Measurements from ENCODE around the gene ARID3B. TPM values are rescaled to one million over a fixed set of nuclear protein-coding genes. Genes with fewer than 3 reads are reported as not detected.

The ARID3B gene
- total RNA-seq, 1 donor from 2014 or later: 70.0 TPM

DNA sequence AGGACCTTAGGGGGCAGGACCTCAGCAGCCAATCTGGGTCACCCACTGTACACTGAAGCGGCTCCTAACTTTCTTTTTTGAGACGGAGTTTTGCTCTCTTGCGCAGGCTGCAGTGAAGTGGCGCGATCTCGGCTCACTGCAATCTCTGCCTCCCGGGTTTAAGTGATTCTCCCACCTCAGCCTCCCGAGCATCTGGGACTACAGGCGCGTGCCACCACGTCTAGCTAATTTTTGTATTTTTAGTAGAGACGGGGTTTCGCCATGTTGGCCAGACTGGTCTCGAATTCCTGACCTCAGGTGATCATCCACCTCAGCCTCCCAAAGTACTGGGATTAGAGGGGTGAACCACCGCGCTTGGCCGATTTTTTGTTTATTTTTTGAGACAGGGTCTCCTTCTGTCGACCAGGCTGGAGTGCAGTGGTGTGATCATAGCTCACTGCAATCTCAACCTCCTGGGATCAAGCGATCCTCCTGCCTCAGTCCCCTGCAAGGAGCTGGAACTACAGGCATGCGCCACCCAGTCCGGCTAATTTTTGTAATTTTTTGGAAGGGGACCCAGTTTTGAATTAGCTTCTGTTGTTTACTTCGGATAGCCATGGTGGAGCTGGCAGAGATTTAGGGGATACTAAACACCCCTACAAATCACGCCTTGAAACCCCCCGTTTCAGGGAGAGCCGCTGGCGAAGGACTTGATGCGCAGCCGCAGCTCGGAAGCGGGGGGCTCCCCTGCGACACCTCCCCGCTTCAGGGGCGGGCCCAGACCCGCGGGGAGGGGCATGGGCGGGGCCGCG is 73.1 kb downstream of the ARID3B start:
- H3K27me3 Mint-ChIP-seq (ENCODE audit: unreplicated experiment): peaks cover 25% of the 10 kb centered on the region
- peaks cover 14% of the 10 kb centered on the region for H3K36me3 Mint-ChIP-seq (ENCODE audit: low read depth, unreplicated experiment)
- peak overlapping the region; percentile 74 for H3K4me3 Mint-ChIP-seq (ENCODE audit: unreplicated experiment)
- peak; percentile 76 for DNase-seq (ENCODE audit: low spot score)
- H3K9me3 Mint-ChIP-seq (ENCODE audit: unreplicated experiment): no peaks in the 10 kb centered on the region
- TF ChIP-seq, protein P1, sequence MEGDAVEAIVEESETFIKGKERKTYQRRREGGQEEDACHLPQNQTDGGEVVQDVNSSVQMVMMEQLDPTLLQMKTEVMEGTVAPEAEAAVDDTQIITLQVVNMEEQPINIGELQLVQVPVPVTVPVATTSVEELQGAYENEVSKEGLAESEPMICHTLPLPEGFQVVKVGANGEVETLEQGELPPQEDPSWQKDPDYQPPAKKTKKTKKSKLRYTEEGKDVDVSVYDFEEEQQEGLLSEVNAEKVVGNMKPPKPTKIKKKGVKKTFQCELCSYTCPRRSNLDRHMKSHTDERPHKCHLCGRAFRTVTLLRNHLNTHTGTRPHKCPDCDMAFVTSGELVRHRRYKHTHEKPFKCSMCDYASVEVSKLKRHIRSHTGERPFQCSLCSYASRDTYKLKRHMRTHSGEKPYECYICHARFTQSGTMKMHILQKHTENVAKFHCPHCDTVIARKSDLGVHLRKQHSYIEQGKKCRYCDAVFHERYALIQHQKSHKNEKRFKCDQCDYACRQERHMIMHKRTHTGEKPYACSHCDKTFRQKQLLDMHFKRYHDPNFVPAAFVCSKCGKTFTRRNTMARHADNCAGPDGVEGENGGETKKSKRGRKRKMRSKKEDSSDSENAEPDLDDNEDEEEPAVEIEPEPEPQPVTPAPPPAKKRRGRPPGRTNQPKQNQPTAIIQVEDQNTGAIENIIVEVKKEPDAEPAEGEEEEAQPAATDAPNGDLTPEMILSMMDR (IDR thresholded peaks at IDR 0.05; ENCODE audit: unreplicated experiment): no peak
- no peak overlapping the region for H3K27ac Mint-ChIP-seq (ENCODE audit: unreplicated experiment)
- H3K4me1 Mint-ChIP-seq (ENCODE audit: unreplicated experiment): peaks cover 26% of the 10 kb centered on the region

DNA sequence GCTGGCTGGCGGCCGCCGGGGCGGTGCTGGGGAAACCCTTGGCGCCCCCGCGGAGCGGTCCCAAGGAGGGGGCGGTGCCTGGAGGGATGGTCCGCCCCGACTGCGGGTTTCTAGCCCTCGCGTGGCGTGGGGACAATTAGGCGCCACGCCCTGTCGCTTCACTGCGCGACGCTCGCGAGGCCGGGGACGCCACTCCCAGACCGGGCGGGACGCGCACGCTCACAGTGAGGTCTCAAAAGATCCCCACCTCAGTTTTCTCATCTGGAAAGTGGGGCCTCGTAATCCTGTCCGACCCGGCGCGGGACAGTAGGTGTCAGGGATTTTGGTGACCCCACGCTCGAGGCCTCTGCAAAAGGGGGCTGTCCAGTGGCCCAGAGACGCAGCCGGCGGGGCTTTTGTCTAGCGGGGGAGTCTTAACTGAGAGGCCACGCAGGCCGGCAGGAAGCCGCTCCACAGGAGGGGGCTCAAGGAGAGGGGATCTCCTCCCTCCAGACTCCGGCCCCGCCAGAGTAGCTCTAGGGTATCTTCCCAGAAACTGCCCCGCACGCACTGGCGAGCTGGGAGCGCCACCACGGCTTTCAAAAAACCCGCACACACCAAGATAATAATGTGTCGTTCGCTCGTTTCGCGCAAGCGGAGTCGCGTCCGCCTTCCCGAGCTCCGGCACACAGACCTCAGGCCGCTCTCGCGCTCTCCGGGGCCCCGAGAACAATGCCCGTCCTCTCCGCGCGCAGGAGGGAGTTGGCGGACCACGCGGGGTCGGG is 73.9 kb downstream of the ARID3B start:
- peak overlapping the region; percentile 85 for H3K27ac Mint-ChIP-seq (ENCODE audit: unreplicated experiment)
- no peaks in the 10 kb centered on the region for H3K9me3 Mint-ChIP-seq (ENCODE audit: unreplicated experiment)
- H3K4me1 Mint-ChIP-seq (ENCODE audit: unreplicated experiment): peaks cover 29% of the 10 kb centered on the region
- peak overlapping the region; percentile 94 for H3K4me3 Mint-ChIP-seq (ENCODE audit: unreplicated experiment)
- DNase-seq (ENCODE audit: low spot score): peak; percentile 59
- H3K36me3 Mint-ChIP-seq (ENCODE audit: low read depth, unreplicated experiment): peaks cover 15% of the 10 kb centered on the region
- H3K27me3 Mint-ChIP-seq (ENCODE audit: unreplicated experiment): peaks cover 23% of the 10 kb centered on the region
- TF ChIP-seq, protein P1 (IDR thresholded peaks at IDR 0.05; ENCODE audit: unreplicated experiment): no peak

DNA sequence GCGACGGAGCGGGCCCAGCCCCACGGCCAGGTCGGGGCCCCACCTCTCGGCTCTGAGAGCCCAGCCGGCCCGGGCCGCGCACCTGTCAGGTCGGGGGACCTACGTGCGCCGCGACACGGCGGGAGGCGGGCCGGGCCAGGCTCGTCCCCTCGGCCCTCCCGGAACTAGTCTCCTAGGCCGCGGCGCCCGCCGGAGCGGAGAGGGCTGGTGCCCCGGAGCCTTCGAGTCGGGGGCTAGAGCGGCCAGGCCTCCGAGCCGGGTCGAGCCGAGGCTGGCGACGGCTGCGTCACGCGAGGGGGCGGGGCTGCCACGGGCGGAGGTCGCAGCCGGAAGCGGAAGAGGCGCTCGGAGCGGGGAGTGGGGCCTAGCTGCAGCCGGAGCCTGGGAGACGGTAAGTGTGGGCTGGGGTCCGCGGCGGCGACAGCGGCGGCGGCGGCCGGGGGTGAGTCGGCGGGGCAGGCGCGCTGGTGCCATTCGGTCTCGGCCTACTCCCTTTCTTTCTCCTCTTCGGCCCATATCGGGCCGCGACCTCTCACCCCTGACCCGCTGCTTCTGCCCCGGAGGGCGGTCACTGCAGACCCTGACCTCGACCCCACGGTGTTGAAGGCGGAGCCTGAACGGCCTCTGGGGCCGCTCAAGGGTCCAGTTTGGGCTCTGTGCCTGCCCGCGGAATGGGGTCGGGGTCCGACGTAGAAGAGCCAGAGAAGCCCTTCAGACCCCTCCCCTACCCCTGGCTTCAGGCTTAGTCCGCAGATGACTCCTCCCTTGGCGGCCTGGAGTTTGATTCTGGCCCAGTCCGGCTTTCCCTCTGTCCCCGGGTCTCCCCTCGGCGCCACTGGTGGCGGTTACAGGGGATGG is 74.7 kb downstream of the ARID3B start, which contains the start of gene CLK3:
Gene CLK3 (plus strand): TSS at position 329 of the 858 bp plus-strand sequence. CDS start 3,361 bp downstream, outside the sequence.
- Mint-ChIP-seq H3K27ac (ENCODE audit: unreplicated experiment) (peak within 1 kb of the TSS; percentile 89), H3K4me1 (ENCODE audit: unreplicated experiment) (peaks cover 29% of the 10 kb centered on the region), H3K36me3 (ENCODE audit: low read depth, unreplicated experiment) (peaks cover 20% of the 10 kb centered on the region), H3K9me3 (ENCODE audit: unreplicated experiment) (no peaks in the 10 kb centered on the region), H3K27me3 (ENCODE audit: unreplicated experiment) (peaks cover 28% of the 10 kb centered on the region), H3K4me3 (ENCODE audit: unreplicated experiment) (peak within 1 kb of the TSS; percentile 94)
- TF ChIP-seq, protein P1 (IDR thresholded peaks at IDR 0.05; ENCODE audit: unreplicated experiment): no peak
- DNase-seq (ENCODE audit: low spot score): peak; percentile 98

DNA sequence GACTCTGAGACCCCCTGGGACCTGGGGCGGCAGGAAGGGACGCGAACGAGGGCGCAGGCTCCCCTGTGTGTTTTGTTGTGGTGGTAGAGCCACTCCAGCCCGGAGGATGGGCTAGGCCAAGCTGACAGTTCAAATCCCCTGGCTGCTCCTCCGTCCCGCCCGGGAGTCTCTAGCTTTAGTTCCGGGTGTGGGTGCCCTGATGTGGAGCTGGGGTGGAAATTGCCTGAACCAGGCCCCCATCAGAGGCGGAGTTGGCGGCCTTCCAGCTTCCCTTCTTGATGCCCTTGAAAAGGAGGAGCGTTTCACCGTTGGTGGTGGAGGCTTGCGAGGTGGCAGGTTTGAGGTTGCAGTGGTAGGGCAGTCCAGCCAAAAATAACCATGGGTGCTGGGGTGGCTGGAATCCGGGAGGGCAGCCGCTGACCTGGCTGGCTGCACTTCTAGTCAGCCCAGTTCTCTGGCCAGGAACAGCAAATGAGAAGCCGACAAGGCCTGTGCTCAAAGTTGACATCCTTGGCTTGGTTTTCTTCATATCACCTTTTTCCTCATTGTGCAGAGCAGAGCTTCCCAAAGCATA is 75.4 kb downstream of the ARID3B start:
- Mint-ChIP-seq H3K9me3 (ENCODE audit: unreplicated experiment) (no peaks in the 10 kb centered on the region), H3K36me3 (ENCODE audit: low read depth, unreplicated experiment) (peaks cover 27% of the 10 kb centered on the region), H3K27ac (ENCODE audit: unreplicated experiment) (peak overlapping the region; percentile 89), H3K4me3 (ENCODE audit: unreplicated experiment) (peak overlapping the region; percentile 93), H3K4me1 (ENCODE audit: unreplicated experiment) (peaks cover 33% of the 10 kb centered on the region), H3K27me3 (ENCODE audit: unreplicated experiment) (peaks cover 31% of the 10 kb centered on the region)
- TF ChIP-seq, protein P1 (IDR thresholded peaks at IDR 0.05; ENCODE audit: unreplicated experiment): no peak
- DNase-seq (ENCODE audit: low spot score): no peak
